ENCODE data around the gene DLG2. TPM values are rescaled to one million over a fixed set of nuclear protein-coding genes. Genes with fewer than 3 reads are reported as not detected.

Gene DLG2
- total RNA-seq, 2 experiments from 2014 or later, result 6.9 to 8.2 TPM

GRCh38 chr11:84503503-84503902 is 1123.6 kb downstream of the DLG2 start:
- no peaks in the 10 kb centered on the region for H3K36me3 ChIP-seq (ENCODE audit: insufficient read depth, low read length)
- TF ChIP-seq CTCF (conservative IDR thresholded peaks at IDR 0.05; ENCODE audit: low read length) (no peak), EZH2phosphoT487 (IDR thresholded peaks at IDR 0.05; ENCODE audit: borderline replicate concordance, low read depth, low read length) (no peak)
- ChIA-PET CTCF (ENCODE audit: unreplicated experiment) (no interaction called here), POLR2A (interaction anchor here (0.6 to 1.3 kb wide), 2 partner anchors 9 to 659 kb away, joined by 3 to 5 read pairs; no protein-coding TSS in a partner anchor)
- no peaks in the 10 kb centered on the region for H4K20me1 ChIP-seq (ENCODE audit: insufficient read depth, low read length)
- H3K9me2 ChIP-seq (ENCODE audit: insufficient read depth, low read length), result no peaks in the 10 kb centered on the region
- no peak overlapping the region for H3K4me3 ChIP-seq (ENCODE audit: low read depth, low read length, poor library complexity, severe bottlenecking)
- no peak overlapping the region for H2AFZ ChIP-seq (ENCODE audit: low read length)
- H3K79me2 ChIP-seq (ENCODE audit: insufficient read depth, low read depth, low read length), result no peaks in the 10 kb centered on the region
- no peak for DNase-seq (ENCODE audit: low spot score)
- H3K4me2 ChIP-seq (ENCODE audit: low read length), result no peak overlapping the region
- peaks cover 4% of the 10 kb centered on the region for H3K4me1 ChIP-seq (ENCODE audit: insufficient read depth, low read length, poor library complexity, severe bottlenecking)
- intact Hi-C loops (cut with micrococcal nuclease; ENCODE audit: unreplicated experiment), result no loop called here
- H3K27ac ChIP-seq (ENCODE audit: low read depth, low read length, poor library complexity, severe bottlenecking), result no peak overlapping the region
- BruUV-seq (replicated peaks), result no TSS peak
- H3K9me3 ChIP-seq (ENCODE audit: low read length), result no peaks in the 10 kb centered on the region

- no peak overlapping the region for H2AFZ ChIP-seq (ENCODE audit: low read length)
- no peak overlapping the region for H3K4me2 ChIP-seq (ENCODE audit: low read length)
- H3K79me2 ChIP-seq (ENCODE audit: insufficient read depth, low read depth, low read length), result no peaks in the 10 kb centered on the region
- H4K20me1 ChIP-seq (ENCODE audit: insufficient read depth, low read length), result no peaks in the 10 kb centered on the region
- H3K36me3 ChIP-seq (ENCODE audit: insufficient read depth, low read length), result no peaks in the 10 kb centered on the region
- CTCF ChIA-PET (ENCODE audit: unreplicated experiment), result no interaction called here
- POLR2A ChIA-PET, result interaction anchor here (1.3 kb wide), 1 partner anchor 12 kb away, joined by 6 read pairs; no protein-coding TSS in a partner anchor
- DNase-seq (ENCODE audit: low spot score), result peak; percentile 10
- H3K27ac ChIP-seq (ENCODE audit: low read depth, low read length, poor library complexity, severe bottlenecking), result no peak overlapping the region
- no peaks in the 10 kb centered on the region for H3K9me3 ChIP-seq (ENCODE audit: low read length)
- TF ChIP-seq CTCF (conservative IDR thresholded peaks at IDR 0.05; ENCODE audit: low read length) (no peak), EZH2phosphoT487 (IDR thresholded peaks at IDR 0.05; ENCODE audit: borderline replicate concordance, low read depth, low read length) (no peak)
- no peaks in the 10 kb centered on the region for H3K9me2 ChIP-seq (ENCODE audit: insufficient read depth, low read length)
- BruUV-seq (replicated peaks), result no TSS peak
- H3K4me1 ChIP-seq (ENCODE audit: insufficient read depth, low read length, poor library complexity, severe bottlenecking), result peaks cover 4% of the 10 kb centered on the region
- intact Hi-C loops (cut with micrococcal nuclease; ENCODE audit: unreplicated experiment), result no loop called here
- no peak overlapping the region for H3K4me3 ChIP-seq (ENCODE audit: low read depth, low read length, poor library complexity, severe bottlenecking)
Measured at GRCh38 chr11:84501750-84502149, 1125.4 kb downstream of the DLG2 start.

- Histone ChIP-seq H3K4me2 (ENCODE audit: low read length) (no peak overlapping the region), H3K9me2 (ENCODE audit: insufficient read depth, low read length) (no peaks in the 10 kb centered on the region), H3K9me3 (ENCODE audit: low read length) (no peaks in the 10 kb centered on the region), H3K36me3 (ENCODE audit: insufficient read depth, low read length) (no peaks in the 10 kb centered on the region), H3K27ac (ENCODE audit: low read depth, low read length, poor library complexity, severe bottlenecking) (no peak overlapping the region), H4K20me1 (ENCODE audit: insufficient read depth, low read length) (no peaks in the 10 kb centered on the region), H3K4me3 (ENCODE audit: low read depth, low read length, poor library complexity, severe bottlenecking) (no peak overlapping the region), H3K79me2 (ENCODE audit: insufficient read depth, low read depth, low read length) (no peaks in the 10 kb centered on the region), H2AFZ (ENCODE audit: low read length) (no peak overlapping the region), H3K4me1 (ENCODE audit: insufficient read depth, low read length, poor library complexity, severe bottlenecking) (peaks cover 4% of the 10 kb centered on the region)
- POLR2A ChIA-PET, result interaction anchor here (1.2 kb wide), 1 partner anchor 14 kb away, joined by 3 read pairs; no protein-coding TSS in a partner anchor
- intact Hi-C loops (cut with micrococcal nuclease; ENCODE audit: unreplicated experiment), result no loop called here
- no TSS peak for BruUV-seq (replicated peaks)
- DNase-seq (ENCODE audit: low spot score), result no peak
- CTCF ChIA-PET (ENCODE audit: unreplicated experiment), result no interaction called here
- TF ChIP-seq EZH2phosphoT487 (IDR thresholded peaks at IDR 0.05; ENCODE audit: borderline replicate concordance, low read depth, low read length), result no peak
- no peak for TF ChIP-seq CTCF (conservative IDR thresholded peaks at IDR 0.05; ENCODE audit: low read length)
Measured at GRCh38 chr11:84497981-84498411, 1129.1 kb downstream of the DLG2 start.
